GM12872 (cell line): Measurements from ENCODE around the gene AIDA.

Experiments
- CTCF ChIP-seq: IDR thresholded peaks from 3 replicates; pipeline ENCODE4 v1.5.1; 2011; ENCODE audit warnings: low read depth, mild to moderate bottlenecking, low read length, moderate library complexity; ENCODE audit not compliant: insufficient read depth

The AIDA gene

DNA sequence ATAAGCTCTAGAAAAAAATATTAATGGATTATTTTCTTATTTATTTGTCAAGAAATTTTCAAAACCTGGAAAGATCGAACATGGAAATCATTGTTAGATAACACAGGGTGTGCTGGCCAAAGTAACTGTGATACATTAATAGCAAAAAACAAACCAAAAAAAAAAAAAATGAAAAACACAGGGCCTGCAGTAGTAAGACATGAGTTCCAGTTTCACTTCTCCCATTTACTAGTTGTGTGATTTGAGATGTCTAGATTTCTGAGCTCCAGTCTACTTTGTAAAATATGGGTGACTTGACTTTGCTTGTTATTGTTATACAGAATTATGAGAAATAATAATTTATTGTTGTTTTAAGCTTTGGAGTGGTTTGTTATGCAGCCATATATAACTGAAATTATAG, 38.4 kb upstream of the AIDA start:
- no peak for TF ChIP-seq CTCF

DNA sequence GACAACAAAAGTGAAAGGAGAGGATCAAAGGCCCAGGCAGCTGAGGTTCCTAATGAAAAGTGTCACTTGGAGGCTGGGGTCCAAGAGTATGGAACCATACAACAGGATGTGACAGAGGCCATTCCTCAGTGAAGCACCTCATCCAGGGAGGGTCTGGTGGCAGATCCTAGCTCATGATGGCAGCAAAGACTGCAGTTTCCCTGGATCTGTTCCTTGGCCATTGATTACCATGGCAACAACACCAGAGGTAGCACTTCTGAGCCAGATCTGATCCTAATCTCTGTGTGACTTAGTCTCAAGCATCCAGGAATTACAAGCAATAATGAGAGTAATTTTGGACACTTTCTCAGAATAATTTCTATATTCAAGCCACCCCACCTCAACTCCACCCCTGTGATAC, 37.6 kb upstream of the AIDA start:
- no peak for TF ChIP-seq CTCF

DNA sequence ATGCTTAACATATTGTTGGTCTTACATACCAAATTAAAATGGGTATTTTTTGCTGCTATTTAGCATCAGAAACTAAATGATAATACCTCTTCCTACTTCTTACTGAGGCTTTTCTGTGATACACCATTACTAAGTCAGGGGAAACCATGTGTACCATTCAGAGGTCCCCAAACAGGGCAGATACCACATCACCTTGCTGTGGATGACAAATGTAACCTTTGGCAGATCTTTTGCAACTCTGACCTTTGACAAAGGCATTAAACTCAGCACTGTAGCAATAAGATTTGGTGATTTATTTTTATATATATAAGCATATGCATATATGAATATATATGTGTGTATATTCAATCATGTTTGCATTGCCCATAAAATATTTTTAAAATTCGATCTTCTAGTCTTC, 27.6 kb upstream of the AIDA start:
- no peak for TF ChIP-seq CTCF

GRCh38 chr1:222739465-222739864, 27.2 kb upstream of the AIDA start:
- no peak for TF ChIP-seq CTCF

- TF ChIP-seq CTCF: no peak
Observed at GRCh38 chr1:222736972-222737371, 24.7 kb upstream of the AIDA start, which contains the start of gene FAM177B. Gene FAM177B (plus strand): TSS chr1:222737202. CDS start chr1:222746546, 9,344 bp downstream.

DNA sequence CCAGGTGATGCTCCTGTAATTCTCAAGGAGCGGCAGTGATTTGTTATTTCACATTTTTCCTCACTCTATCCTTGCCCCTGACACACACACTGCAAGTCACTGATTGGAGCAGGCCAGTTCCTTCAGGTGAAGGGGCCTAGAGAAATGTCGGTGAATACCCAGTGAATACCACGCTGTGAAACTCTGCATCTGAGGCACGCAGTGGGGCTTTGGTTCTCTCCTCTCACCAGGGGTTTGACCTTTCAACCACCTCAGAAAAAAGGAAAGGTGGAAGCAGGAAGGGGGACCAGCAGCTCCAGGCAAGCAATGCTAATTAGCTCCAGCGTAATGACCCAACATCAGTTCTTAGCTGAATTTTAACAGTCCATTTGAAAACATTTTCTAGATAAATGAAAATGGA, 24.2 kb upstream of the AIDA start:
- no peak for TF ChIP-seq CTCF

DNA sequence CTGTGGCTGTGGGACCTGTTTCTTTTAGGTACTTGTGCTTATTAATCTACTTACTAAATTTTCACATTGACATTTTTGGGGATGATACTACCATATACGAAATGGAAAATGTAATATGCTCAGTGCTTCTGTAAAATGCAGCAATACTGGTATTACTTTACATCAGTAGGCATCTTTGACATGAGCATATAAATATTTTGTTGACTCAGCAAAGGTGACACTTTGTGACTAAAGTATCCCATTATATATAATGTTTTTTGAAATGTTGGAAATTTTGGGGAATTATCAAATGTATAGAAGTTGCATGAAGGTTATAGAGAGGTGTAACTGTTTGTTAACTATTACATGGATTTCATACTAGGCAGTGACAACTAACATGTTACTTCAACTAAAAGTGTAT, 22.4 kb upstream of the AIDA start:
- no peak for TF ChIP-seq CTCF
